ENCODE results near the gene IRX6.

Gene IRX6

GRCh38 chr16:55324285-55325079 is 479 bp downstream of the IRX6 start:
- DNase-seq = no peak

- no peak for DNase-seq
These were observed 1.1 kb downstream of the IRX6 start for GRCh38 chr16:55325080-55325447.

GRCh38 chr16:55325458-55326109 is 1.6 kb downstream of the IRX6 start:
- no peak for DNase-seq

GRCh38 chr16:55326261-55327092 is 2.5 kb downstream of the IRX6 start:
- DNase-seq = no peak

- no peak for DNase-seq
These were observed 4.9 kb downstream of the IRX6 start for GRCh38 chr16:55328611-55329569.

- DNase-seq = no peak
These were observed 5.9 kb downstream of the IRX6 start for GRCh38 chr16:55329791-55330428.

- DNase-seq = no peak
These were observed 7.0 kb downstream of the IRX6 start for GRCh38 chr16:55330781-55331647.

GRCh38 chr16:55331648-55332185 is 7.7 kb downstream of the IRX6 start:
- no peak for DNase-seq

- DNase-seq = no peak
These were observed 9.7 kb downstream of the IRX6 start for GRCh38 chr16:55333684-55334083.

- DNase-seq = no peak
These were observed 14.6 kb downstream of the IRX6 start for GRCh38 chr16:55338646-55339045.

GRCh38 chr16:55340445-55340844 is 16.4 kb downstream of the IRX6 start:
- DNase-seq = no peak

- DNase-seq = no peak
These were observed 17.7 kb downstream of the IRX6 start for GRCh38 chr16:55341681-55342080.

GRCh38 chr16:55346475-55346874 is 22.5 kb downstream of the IRX6 start:
- DNase-seq = no peak

GRCh38 chr16:55349867-55350266 is 25.9 kb downstream of the IRX6 start:
- no peak for DNase-seq

GRCh38 chr16:55350984-55351383 is 27.0 kb downstream of the IRX6 start:
- no peak for DNase-seq

- DNase-seq = no peak
These were observed 27.9 kb downstream of the IRX6 start for GRCh38 chr16:55351936-55352335.

- no peak for DNase-seq
These were observed 33.2 kb downstream of the IRX6 start for GRCh38 chr16:55357241-55357640.

GRCh38 chr16:55359946-55360345 is 35.9 kb downstream of the IRX6 start:
- no peak for DNase-seq

- no peak for DNase-seq
These were observed 40.8 kb downstream of the IRX6 start for GRCh38 chr16:55364811-55365210.

GRCh38 chr16:55367301-55367811 is 43.4 kb downstream of the IRX6 start:
- no peak for DNase-seq
